ENCODE results near the gene SMCO4.

Gene SMCO4

GRCh38 chr11:93532281-93532789 lies 10.9 kb downstream of the SMCO4 start:
- TF ChIP-seq, protein P1, sequence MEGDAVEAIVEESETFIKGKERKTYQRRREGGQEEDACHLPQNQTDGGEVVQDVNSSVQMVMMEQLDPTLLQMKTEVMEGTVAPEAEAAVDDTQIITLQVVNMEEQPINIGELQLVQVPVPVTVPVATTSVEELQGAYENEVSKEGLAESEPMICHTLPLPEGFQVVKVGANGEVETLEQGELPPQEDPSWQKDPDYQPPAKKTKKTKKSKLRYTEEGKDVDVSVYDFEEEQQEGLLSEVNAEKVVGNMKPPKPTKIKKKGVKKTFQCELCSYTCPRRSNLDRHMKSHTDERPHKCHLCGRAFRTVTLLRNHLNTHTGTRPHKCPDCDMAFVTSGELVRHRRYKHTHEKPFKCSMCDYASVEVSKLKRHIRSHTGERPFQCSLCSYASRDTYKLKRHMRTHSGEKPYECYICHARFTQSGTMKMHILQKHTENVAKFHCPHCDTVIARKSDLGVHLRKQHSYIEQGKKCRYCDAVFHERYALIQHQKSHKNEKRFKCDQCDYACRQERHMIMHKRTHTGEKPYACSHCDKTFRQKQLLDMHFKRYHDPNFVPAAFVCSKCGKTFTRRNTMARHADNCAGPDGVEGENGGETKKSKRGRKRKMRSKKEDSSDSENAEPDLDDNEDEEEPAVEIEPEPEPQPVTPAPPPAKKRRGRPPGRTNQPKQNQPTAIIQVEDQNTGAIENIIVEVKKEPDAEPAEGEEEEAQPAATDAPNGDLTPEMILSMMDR (IDR thresholded peaks at IDR 0.05): no peak

DNA sequence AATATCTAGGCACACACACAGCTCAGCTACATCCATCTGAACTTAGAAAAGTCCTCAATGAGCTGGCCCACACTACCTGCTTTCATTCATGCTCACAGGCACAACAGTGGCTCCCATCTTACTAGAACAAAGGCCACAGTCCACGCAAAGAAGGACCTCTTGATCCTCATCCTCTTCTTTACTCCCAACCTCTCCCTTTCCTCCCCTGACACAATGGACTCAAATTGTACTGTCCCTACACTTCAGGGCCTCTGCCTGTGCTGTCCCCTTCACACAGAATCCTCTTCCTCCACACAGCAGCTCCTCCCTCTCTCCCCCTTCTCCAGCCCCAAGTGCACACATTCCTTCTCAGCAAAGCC lies 12.7 kb downstream of the SMCO4 start:
- TF ChIP-seq, protein P1 (IDR thresholded peaks at IDR 0.05): no peak

- TF ChIP-seq, protein P1 (IDR thresholded peaks at IDR 0.05): no peak
Measured at GRCh38 chr11:93529707-93530467, 13.3 kb downstream of the SMCO4 start.

DNA sequence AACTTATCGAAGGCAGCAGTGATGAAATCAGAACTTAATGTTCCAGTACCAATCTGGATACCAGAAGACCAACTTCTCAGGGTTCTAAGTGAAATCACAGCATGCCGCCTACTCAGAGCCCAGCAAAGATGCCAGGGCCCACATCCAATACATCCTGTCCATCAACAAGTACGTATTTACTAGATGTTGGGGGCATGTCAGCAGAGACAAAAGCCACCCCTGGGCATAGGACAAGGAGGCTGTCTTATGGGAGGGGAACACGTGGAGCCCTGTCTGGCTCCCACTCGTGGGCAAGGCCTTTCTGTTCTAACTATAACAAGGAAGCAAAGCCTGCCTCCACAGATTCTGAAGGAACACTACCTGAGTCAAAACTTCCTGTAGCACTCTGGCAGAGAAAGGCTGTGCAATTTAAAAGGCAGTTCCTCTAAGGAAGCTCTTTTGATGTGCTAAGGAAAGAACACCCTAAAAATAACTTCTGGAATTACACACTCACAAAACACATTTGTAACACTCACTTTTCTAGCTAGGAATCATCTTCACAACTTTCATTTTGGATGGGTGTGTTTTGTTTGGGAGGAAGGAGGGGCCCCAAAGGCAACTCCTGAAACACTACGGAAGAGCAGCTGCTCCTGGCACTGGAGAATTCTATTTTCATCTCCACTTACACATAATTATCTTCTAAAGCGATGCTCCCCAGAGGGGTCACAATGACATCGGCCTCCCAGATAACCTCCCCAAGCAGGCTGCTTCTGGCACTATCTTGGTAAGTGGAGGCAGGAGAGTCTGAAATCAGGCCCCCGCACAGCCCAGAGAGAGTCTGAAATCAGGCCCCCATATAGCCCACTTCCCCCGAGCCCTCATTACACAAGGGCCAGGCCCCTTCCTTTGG lies 14.2 kb downstream of the SMCO4 start:
- TF ChIP-seq, protein P1 (IDR thresholded peaks at IDR 0.05): no peak

DNA sequence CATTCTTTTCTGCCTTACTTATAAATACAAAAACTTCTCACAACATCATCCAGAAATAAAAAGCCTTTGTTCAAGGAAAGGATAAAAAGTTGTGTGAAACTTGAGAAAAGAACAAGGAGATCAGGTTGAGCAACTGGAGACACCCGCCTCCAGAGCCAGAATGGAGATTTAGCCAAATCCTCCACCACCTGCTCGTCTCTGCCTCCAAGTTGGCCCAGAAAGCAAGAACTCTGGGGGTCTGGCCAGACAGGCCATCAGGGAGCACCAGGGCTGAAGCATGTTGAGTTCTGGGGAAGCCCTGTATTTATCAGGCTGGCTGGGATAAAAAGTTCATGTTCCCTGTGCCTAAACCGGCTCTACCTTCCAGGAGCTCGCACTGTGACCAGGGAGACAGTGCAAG lies 14.9 kb downstream of the SMCO4 start:
- TF ChIP-seq, protein P1 (IDR thresholded peaks at IDR 0.05): no peak

DNA sequence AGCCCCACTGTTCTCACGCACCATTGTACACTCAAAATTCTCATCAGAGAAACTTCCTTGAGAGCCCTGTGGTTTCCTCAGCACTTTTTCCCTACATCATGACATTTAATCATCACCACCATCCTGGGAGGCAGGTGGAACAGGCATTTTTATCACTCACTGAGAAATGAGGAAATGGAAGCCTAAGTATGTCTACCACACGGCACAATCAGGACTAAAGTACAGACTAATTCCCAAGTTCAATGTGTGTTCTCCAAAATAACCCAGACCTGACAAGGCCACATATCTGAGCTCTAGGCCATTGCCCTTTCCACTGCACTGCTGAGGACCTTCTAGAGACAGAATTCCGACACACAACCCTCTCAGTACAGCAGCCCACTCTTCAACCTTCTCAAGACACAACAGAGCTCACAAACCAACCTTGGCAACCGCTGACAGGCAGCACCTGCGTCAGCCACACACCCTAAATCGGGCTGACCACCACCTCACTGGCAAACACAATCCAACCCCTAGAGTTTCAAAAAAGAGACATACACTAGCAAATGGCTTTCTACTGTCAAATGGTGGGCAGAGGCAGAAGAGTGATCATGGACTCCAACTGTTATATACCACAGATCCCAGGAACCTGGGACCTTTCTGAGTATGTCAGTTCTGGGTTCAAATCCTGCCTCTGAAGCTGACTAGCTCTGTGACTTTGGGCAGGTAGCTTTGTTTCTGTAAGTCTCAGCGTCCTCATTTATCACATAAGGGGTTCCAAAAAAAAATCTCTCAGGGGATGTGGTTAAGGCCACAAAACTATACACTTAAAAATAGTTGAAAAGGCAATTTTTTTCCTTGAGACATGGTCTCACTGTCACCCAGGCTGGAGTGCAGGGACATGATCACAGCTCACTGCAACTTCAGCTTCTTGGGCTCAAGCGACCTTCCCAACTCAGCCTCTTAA lies 16.3 kb downstream of the SMCO4 start:
- TF ChIP-seq, protein P1 (IDR thresholded peaks at IDR 0.05): no peak

DNA sequence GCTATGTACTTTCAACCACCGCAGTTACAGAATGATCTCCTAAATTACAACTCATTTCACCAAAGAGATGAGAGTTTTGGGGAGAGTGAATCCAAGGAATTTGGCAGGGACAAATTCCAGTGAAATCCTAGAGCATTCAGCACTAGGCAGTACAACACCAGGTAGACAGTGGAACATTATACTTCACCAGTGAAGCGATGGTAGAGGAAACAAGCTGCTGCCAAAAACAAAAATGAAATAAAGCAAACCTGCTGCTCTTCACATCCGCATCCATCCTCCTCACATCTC lies 16.9 kb downstream of the SMCO4 start:
- TF ChIP-seq, protein P1 (IDR thresholded peaks at IDR 0.05): no peak

All from LNCAP (cell line).